DND-41 (cell line): ENCODE results near the gene RIMS1.

ENCODE experiments used
- ATAC-seq: fragments of 200-7000 bp; cut with Tn5 transposase; 3 replicates; pipeline ENCODE4 v1.9.1; 2021; ENCODE audit warnings: low read depth; ENCODE audit not compliant: insufficient read depth
- DNase-seq: peaks from one replicate; pipeline ENCODE4 v3.0.0-alpha.2; 2020
- H2AFZ ChIP-seq: 2 replicates; pipeline ENCODE4 v1.6.0; 2012; ENCODE audit warnings: low read depth, low read length
- H3K27ac ChIP-seq: 2 replicates; pipeline ENCODE4 v1.5.1; 2012; ENCODE audit warnings: low read length, inconsistent platforms
- H3K27me3 ChIP-seq: fragments of 200-600 bp; sonication (generic); 2 replicates; pipeline ENCODE4 v1.6.0; 2012; ENCODE audit warnings: low read length, mild to moderate bottlenecking, inconsistent platforms; ENCODE audit not compliant: insufficient read depth, poor library complexity
- H3K36me3 ChIP-seq: 2 replicates; pipeline ENCODE4 v1.5.1; 2012; ENCODE audit warnings: low read length, inconsistent platforms; ENCODE audit not compliant: insufficient read depth
- H3K4me1 ChIP-seq: 2 replicates; pipeline ENCODE4 v1.5.1; 2012; ENCODE audit warnings: mild to moderate bottlenecking, low read length; ENCODE audit not compliant: insufficient read depth
- H3K4me2 ChIP-seq: 2 replicates; pipeline ENCODE4 v1.6.0; 2012; ENCODE audit warnings: mild to moderate bottlenecking, moderate library complexity, low read length, inconsistent platforms; ENCODE audit not compliant: insufficient read depth
- H3K4me3 ChIP-seq, 2 experiments: fragments of 200-600 bp in 1 of 2; shearing (Covaris generic) in 1 of 2; 2 replicates each; pipeline ENCODE4 v1.5.1; 2012 to 2016; ENCODE audit warnings: inconsistent platforms in 2 of 2, low read length in 2 of 2, mild to moderate bottlenecking in 2 of 2, low read depth in 1 of 2, moderate library complexity in 1 of 2
- H3K79me2 ChIP-seq: 2 replicates; pipeline ENCODE4 v1.6.0; 2012; ENCODE audit warnings: low read length, inconsistent platforms; ENCODE audit not compliant: insufficient read depth
- H3K9ac ChIP-seq: 2 replicates; pipeline ENCODE4 v1.6.0; 2012; ENCODE audit warnings: low read depth, mild to moderate bottlenecking, inconsistent platforms, low read length, moderate library complexity
- H3K9me3 ChIP-seq: 2 replicates; pipeline ENCODE4 v1.5.1; 2012; ENCODE audit warnings: low read length, moderate library complexity, mild to moderate bottlenecking, inconsistent platforms; ENCODE audit not compliant: insufficient read depth, severe bottlenecking
- H4K20me1 ChIP-seq: 2 replicates; pipeline ENCODE4 v1.6.0; 2012; ENCODE audit warnings: low read length; ENCODE audit not compliant: insufficient read depth
- CTCF ChIP-seq: IDR thresholded peaks from 2 replicates; pipeline ENCODE4 v1.5.1; 2012; ENCODE audit warnings: borderline replicate concordance, low read length, moderate library complexity, mild to moderate bottlenecking; ENCODE audit not compliant: poor library complexity, severe bottlenecking; ENCODE audit errors: extremely low read depth
- EZH2 ChIP-seq: IDR thresholded peaks from 3 replicates; pipeline ENCODE4 v1.6.1; 2012; ENCODE audit warnings: borderline replicate concordance, low read depth, mild to moderate bottlenecking, moderate library complexity, low read length, inconsistent platforms; ENCODE audit not compliant: severe bottlenecking

RIMS1 gene

DNA sequence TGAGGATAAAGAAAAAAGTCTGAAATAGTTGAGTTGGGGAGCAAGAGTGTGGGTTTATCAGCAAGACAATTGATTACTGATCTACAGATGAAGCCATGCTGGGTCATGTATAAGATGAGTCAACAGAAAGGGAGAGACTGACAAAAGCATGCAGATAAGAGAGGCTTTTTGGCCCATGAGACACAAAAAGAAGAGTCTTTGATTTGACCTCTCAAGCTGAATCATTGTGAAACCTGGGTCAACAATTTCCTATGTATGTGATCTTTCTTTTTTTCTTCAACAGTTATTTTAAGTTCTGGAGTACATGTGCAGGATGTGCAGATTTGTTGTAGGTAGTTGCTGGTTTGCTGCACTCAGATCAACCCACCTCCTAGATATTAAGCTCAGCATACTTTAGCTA, 15.9 kb downstream of the RIMS1 start:
- no peak for ATAC-seq
- H3K9me3 ChIP-seq, result no peaks in the 10 kb centered on the region
- no peaks in the 10 kb centered on the region for H3K79me2 ChIP-seq
- no peak for DNase-seq
- H3K9ac ChIP-seq, result no peak overlapping the region
- H3K4me1 ChIP-seq, result no peaks in the 10 kb centered on the region
- no peak overlapping the region for H3K4me3 ChIP-seq
- no peak for TF ChIP-seq EZH2
- TF ChIP-seq CTCF, result no peak
- no peak overlapping the region for H3K27ac ChIP-seq
- H3K27me3 ChIP-seq, result no peaks in the 10 kb centered on the region
- no peaks in the 10 kb centered on the region for H4K20me1 ChIP-seq
- no peaks in the 10 kb centered on the region for H3K36me3 ChIP-seq
- no peak overlapping the region for H3K4me2 ChIP-seq
- no peak overlapping the region for H2AFZ ChIP-seq

DNA sequence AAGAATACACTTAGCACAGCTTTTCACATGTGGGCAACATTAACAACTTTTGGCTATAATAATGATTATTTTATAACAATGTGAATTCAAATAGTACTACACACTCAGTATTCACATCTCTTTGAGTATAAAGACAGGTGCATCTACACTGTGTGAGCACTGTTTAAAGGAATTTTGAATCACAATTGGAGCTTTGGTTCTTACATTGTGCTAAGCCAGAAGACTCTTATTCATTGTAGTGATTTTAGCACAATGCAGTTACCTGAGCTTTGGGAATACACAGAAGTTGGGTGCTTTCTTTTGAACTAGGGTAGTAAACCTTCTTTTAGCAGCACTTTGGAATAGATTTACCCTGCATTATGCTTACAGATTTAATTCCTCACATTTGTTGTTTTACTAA, 20.5 kb downstream of the RIMS1 start:
- no peaks in the 10 kb centered on the region for H4K20me1 ChIP-seq
- H3K36me3 ChIP-seq, result no peaks in the 10 kb centered on the region
- no peak overlapping the region for H3K4me3 ChIP-seq
- no peak for TF ChIP-seq CTCF
- TF ChIP-seq EZH2, result no peak
- H3K79me2 ChIP-seq, result no peaks in the 10 kb centered on the region
- no peak overlapping the region for H3K27ac ChIP-seq
- no peaks in the 10 kb centered on the region for H3K4me1 ChIP-seq
- ATAC-seq, result no peak
- no peaks in the 10 kb centered on the region for H3K27me3 ChIP-seq
- no peak overlapping the region for H3K4me2 ChIP-seq
- H3K9ac ChIP-seq, result no peak overlapping the region
- no peak overlapping the region for H2AFZ ChIP-seq
- DNase-seq, result no peak
- no peaks in the 10 kb centered on the region for H3K9me3 ChIP-seq

DNA sequence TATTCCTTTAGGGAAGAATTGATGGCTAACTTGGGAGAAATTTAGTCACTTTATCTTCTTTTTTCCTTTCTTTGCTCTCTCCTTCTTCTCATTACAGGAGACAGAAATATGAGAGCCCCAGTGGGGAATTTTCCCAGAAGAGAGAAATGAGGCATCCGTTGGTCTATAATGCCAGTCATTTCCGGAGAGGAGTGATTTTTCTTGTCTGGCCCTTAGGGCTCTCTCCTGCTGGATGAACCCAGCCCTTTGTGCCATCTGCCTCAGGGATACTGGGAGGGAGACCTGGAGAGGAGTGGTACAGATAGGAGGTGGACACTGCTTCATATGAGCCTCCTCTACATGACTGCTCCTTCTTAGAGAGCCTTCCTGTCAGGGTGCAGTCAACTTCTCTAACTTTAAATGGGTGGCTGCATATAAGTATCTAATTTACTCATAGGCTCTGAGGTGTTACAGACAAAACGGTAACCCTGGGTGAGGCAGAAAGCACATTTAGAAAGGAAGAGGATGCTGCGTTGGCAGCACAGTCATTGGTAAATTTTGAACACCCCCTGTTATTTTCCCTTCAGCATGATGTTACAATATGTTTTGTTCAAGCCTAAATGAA, 21.9 kb downstream of the RIMS1 start:
- no peak for ATAC-seq
- no peak for DNase-seq
- Histone ChIP-seq H3K9me3 (no peaks in the 10 kb centered on the region), H3K9ac (no peak overlapping the region), H3K4me2 (no peak overlapping the region), H3K79me2 (no peaks in the 10 kb centered on the region), H3K4me1 (no peaks in the 10 kb centered on the region), H3K4me3 (no peak overlapping the region), H2AFZ (no peak overlapping the region), H3K36me3 (no peaks in the 10 kb centered on the region), H3K27ac (no peak overlapping the region), H4K20me1 (no peaks in the 10 kb centered on the region), H3K27me3 (no peaks in the 10 kb centered on the region)
- TF ChIP-seq CTCF (no peak), EZH2 (no peak)
